Rectal smooth muscle tissue (tissue), 1 donor: ENCODE measurements around the gene ZFYVE28.

Experiments
- H3K27ac ChIP-seq: one replicate; pipeline ENCODE4 v1.7.0; 2013; ENCODE audit warnings: low read depth, low read length, inconsistent platforms
- H3K27me3 ChIP-seq: one replicate; pipeline ENCODE4 v1.7.0; 2013; ENCODE audit warnings: low read length; ENCODE audit not compliant: control insufficient read depth, insufficient read depth
- H3K36me3 ChIP-seq: one replicate; pipeline ENCODE4 v1.7.0; 2013; ENCODE audit warnings: low read length; ENCODE audit not compliant: control insufficient read depth, insufficient read depth
- H3K4me1 ChIP-seq: one replicate; pipeline ENCODE4 v1.7.0; 2013; ENCODE audit warnings: low read length; ENCODE audit not compliant: control insufficient read depth, insufficient read depth
- H3K4me3 ChIP-seq: one replicate; pipeline ENCODE4 v1.7.0; 2013; ENCODE audit warnings: low read length
- H3K9ac ChIP-seq: one replicate; pipeline ENCODE4 v1.7.0; 2013; ENCODE audit warnings: low read length

Gene ZFYVE28

GRCh38 chr4:2330091-2331042 is 88.1 kb downstream of the ZFYVE28 start:
- no peak overlapping the region for H3K9ac ChIP-seq
- no peak overlapping the region for H3K27ac ChIP-seq
- H3K4me3 ChIP-seq: no peak overlapping the region
- H3K36me3 ChIP-seq: no peaks in the 10 kb centered on the region
- H3K4me1 ChIP-seq: no peaks in the 10 kb centered on the region
- no peaks in the 10 kb centered on the region for H3K27me3 ChIP-seq

DNA sequence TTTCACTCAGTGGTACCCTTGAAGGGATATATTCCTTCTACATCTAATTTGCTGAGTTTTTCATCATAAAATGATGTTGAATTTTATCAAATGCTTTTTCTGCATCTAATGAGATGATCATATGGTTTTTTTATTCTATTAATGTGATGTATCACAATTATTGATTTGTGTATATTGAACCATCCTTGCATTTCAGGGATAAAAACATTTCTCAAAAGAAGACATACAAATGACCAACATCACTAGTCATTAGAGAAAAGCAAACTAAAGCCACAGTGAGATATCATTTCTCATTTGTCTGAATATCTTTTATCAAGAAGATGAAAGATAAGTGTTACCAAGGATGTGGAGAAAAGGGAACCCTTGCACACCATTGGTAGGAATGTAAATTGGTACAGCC is 90.9 kb downstream of the ZFYVE28 start:
- no peak overlapping the region for H3K9ac ChIP-seq
- no peaks in the 10 kb centered on the region for H3K27me3 ChIP-seq
- H3K4me1 ChIP-seq: no peaks in the 10 kb centered on the region
- H3K4me3 ChIP-seq: no peak overlapping the region
- no peak overlapping the region for H3K27ac ChIP-seq
- no peaks in the 10 kb centered on the region for H3K36me3 ChIP-seq

GRCh38 chr4:2324891-2325290 is 93.6 kb downstream of the ZFYVE28 start:
- Histone ChIP-seq H3K36me3 (no peaks in the 10 kb centered on the region), H3K27me3 (no peaks in the 10 kb centered on the region), H3K4me3 (no peak overlapping the region), H3K4me1 (no peaks in the 10 kb centered on the region), H3K9ac (no peak overlapping the region), H3K27ac (no peak overlapping the region)

GRCh38 chr4:2322841-2323240 is 95.6 kb downstream of the ZFYVE28 start:
- peaks cover 1% of the 10 kb centered on the region for H3K36me3 ChIP-seq
- no peak overlapping the region for H3K9ac ChIP-seq
- H3K4me1 ChIP-seq: no peaks in the 10 kb centered on the region
- H3K4me3 ChIP-seq: no peak overlapping the region
- no peaks in the 10 kb centered on the region for H3K27me3 ChIP-seq
- H3K27ac ChIP-seq: no peak overlapping the region

- Histone ChIP-seq H3K4me3 (no peak overlapping the region), H3K27ac (no peak overlapping the region), H3K36me3 (peaks cover 2% of the 10 kb centered on the region), H3K9ac (no peak overlapping the region), H3K27me3 (no peaks in the 10 kb centered on the region), H3K4me1 (no peaks in the 10 kb centered on the region)
Measured at GRCh38 chr4:2322227-2322626, 96.2 kb downstream of the ZFYVE28 start.

- H3K36me3 ChIP-seq: peaks cover 2% of the 10 kb centered on the region
- no peak overlapping the region for H3K4me3 ChIP-seq
- no peak overlapping the region for H3K9ac ChIP-seq
- no peak overlapping the region for H3K27ac ChIP-seq
- no peaks in the 10 kb centered on the region for H3K27me3 ChIP-seq
- no peaks in the 10 kb centered on the region for H3K4me1 ChIP-seq
Measured at GRCh38 chr4:2321279-2322196, 96.9 kb downstream of the ZFYVE28 start.

DNA sequence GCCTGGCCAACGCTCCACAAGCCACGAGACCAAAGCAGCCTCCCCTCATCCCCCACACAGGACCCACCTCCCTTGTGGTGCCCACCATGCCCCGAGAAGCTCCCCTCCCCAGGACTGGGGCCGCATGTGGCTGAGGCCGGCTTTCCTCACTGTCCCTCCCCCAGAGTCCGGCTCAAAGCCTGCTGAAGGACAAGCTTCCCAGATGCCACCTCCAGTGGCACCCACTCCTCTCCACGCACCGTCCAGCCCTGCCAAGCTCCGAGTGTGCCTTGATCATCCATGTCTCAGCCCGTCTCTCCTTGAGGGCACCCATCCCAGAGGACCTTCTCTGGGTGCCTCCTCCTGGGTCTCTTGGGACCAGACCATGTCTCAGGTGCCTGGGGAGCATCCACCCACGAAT is 97.7 kb downstream of the ZFYVE28 start:
- Histone ChIP-seq H3K4me3 (no peak overlapping the region), H3K27ac (no peak overlapping the region), H3K9ac (no peak overlapping the region), H3K27me3 (no peaks in the 10 kb centered on the region), H3K4me1 (no peaks in the 10 kb centered on the region), H3K36me3 (peaks cover 2% of the 10 kb centered on the region)

DNA sequence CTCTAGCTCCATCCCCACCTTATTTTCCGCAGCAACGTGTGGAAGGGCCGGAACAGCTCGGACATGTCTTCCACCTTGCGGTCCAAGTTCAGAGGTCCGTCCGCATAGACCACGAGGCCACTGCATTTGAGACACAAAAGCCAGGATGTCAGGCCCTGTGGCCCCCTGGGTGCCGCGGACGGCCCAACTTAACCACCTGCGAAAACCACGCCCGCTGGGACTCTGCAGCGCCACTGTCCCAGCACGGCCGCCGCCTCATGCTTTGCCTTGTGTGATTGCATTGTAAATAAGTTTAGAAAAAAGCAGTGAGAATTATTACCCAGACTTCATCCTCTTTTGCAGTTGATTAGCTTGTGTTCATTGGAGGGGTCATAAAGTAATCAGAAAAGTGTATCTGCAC is 98.3 kb downstream of the ZFYVE28 start:
- Histone ChIP-seq H3K36me3 (peaks cover 2% of the 10 kb centered on the region), H3K9ac (no peak overlapping the region), H3K27ac (no peak overlapping the region), H3K27me3 (no peaks in the 10 kb centered on the region), H3K4me3 (no peak overlapping the region), H3K4me1 (no peaks in the 10 kb centered on the region)

DNA sequence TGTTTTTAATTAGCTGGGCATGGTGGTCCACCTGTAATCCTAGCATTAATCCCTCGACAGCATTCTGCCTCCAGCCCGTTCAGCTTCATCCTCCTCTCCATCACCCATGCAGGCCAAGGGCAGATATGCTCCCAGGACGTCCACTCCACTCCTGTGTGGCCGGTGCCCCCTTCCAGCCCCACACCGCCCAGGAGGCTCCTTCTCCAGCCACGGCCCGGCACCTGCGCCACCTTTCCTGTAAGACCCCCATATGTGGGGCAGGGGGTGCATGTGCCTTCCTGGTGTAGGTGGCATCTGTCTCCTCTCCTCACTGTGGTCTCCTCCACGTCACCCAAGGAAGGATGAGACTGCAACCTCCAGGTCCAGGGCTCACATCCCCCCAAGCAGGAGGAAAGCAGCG is 99.6 kb downstream of the ZFYVE28 start:
- H3K4me1 ChIP-seq: no peaks in the 10 kb centered on the region
- no peak overlapping the region for H3K4me3 ChIP-seq
- peaks cover 2% of the 10 kb centered on the region for H3K36me3 ChIP-seq
- no peaks in the 10 kb centered on the region for H3K27me3 ChIP-seq
- no peak overlapping the region for H3K27ac ChIP-seq
- no peak overlapping the region for H3K9ac ChIP-seq

GRCh38 chr4:2318476-2318875 is 100.0 kb downstream of the ZFYVE28 start:
- no peaks in the 10 kb centered on the region for H3K27me3 ChIP-seq
- peaks cover 2% of the 10 kb centered on the region for H3K36me3 ChIP-seq
- no peak overlapping the region for H3K27ac ChIP-seq
- H3K4me3 ChIP-seq: no peak overlapping the region
- H3K9ac ChIP-seq: no peak overlapping the region
- H3K4me1 ChIP-seq: no peaks in the 10 kb centered on the region

- no peaks in the 10 kb centered on the region for H3K27me3 ChIP-seq
- no peak overlapping the region for H3K9ac ChIP-seq
- H3K4me1 ChIP-seq: no peaks in the 10 kb centered on the region
- peaks cover 2% of the 10 kb centered on the region for H3K36me3 ChIP-seq
- H3K4me3 ChIP-seq: no peak overlapping the region
- H3K27ac ChIP-seq: no peak overlapping the region
Measured at GRCh38 chr4:2313366-2313765, 105.1 kb downstream of the ZFYVE28 start.

DNA sequence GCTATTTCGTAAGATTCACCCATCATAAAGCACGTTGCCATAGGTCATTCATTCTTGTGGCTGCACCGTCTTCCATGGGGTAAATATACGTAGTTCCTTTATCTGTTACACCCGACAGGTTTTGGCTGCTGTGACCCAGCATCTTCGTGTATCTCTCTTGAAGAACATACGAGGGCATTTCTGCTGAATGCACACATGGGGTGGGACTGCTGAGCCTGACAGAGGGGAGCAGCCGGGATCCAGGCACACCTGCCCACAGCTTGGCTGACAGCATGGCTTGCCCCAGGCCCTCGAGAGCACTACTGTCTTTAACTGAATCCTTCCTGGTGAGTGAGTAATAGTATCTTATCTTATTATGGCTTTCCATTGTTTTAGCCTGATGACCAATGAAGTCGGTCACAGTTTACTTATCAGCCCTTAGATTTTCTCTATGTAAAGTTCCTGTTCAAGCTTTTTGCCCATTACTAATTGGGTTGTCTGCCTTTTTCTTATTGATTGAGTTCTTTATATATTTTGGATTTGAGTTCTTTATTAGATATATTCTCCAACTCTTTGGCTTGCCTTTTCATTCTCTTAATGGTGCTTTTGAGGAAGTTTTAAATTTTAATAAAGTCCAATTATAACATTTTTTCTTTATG is 111.6 kb downstream of the ZFYVE28 start:
- Histone ChIP-seq H3K36me3 (no peaks in the 10 kb centered on the region), H3K4me3 (no peak overlapping the region), H3K27me3 (no peaks in the 10 kb centered on the region), H3K4me1 (no peaks in the 10 kb centered on the region), H3K27ac (no peak overlapping the region), H3K9ac (no peak overlapping the region)
